ENCODE measurements around the gene BLNK. TPM values are rescaled to one million over a fixed set of nuclear protein-coding genes. Genes with fewer than 3 reads are reported as not detected.

The BLNK gene
- total RNA-seq, 1 donor from 2014 or later: 1.4 TPM

DNA sequence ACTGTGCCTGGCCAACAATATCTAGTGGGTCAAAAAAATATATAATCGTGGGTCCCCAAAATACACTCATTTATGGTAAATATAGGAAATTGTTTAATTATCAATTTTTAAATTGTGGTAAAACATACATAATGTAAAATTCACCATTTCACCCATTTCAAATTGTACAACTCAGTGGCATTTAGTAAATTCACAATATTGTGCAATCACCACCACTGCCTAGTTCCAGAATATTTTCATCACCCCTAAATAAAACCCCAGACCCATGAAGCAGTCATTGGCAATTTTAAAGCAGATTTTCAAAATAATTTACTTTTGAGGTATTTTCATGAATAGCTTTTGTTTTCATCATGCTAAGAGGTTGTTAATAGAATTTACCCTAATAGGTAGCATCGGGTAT is 10.2 kb downstream of the BLNK start:
- no peak for DNase-seq
- Histone ChIP-seq H3K27ac (replicated peaks) (no peak overlapping the region), H3K4me1 (peaks cover 11% of the 10 kb centered on the region), H3K9me3 (replicated peaks) (no peaks in the 10 kb centered on the region), H3K4me3 (no peak overlapping the region), H3K27me3 (ENCODE audit: low read depth) (peaks cover 32% of the 10 kb centered on the region), H3K36me3 (no peaks in the 10 kb centered on the region)
- TF ChIP-seq, protein P1, sequence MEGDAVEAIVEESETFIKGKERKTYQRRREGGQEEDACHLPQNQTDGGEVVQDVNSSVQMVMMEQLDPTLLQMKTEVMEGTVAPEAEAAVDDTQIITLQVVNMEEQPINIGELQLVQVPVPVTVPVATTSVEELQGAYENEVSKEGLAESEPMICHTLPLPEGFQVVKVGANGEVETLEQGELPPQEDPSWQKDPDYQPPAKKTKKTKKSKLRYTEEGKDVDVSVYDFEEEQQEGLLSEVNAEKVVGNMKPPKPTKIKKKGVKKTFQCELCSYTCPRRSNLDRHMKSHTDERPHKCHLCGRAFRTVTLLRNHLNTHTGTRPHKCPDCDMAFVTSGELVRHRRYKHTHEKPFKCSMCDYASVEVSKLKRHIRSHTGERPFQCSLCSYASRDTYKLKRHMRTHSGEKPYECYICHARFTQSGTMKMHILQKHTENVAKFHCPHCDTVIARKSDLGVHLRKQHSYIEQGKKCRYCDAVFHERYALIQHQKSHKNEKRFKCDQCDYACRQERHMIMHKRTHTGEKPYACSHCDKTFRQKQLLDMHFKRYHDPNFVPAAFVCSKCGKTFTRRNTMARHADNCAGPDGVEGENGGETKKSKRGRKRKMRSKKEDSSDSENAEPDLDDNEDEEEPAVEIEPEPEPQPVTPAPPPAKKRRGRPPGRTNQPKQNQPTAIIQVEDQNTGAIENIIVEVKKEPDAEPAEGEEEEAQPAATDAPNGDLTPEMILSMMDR (IDR thresholded peaks at IDR 0.05; ENCODE audit: borderline replicate concordance): no peak
- intact Hi-C loops (cut with micrococcal nuclease): no loop called here

DNA sequence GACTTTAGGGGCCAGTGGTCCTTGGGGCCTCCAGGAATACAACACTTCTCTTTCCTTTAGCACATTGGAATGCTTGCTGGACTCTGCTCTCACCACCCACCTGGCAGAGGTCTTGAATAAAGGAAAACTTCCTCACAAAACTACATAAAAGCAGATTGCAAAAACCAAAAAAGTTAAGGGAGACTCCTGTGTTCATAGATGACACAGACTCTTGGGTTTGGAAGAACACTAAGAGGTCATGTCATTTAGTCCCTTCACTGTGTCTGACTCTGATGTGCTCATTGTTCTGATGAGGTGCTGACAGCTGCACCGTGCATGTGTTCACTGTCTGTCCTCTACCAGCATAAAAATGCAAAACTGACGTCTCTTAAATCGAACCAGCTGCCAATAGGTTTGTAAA is 11.4 kb downstream of the BLNK start:
- DNase-seq: no peak
- TF ChIP-seq, protein P1 (IDR thresholded peaks at IDR 0.05; ENCODE audit: borderline replicate concordance): no peak
- no peak overlapping the region for H3K4me3 ChIP-seq
- intact Hi-C loops (cut with micrococcal nuclease): no loop called here
- H3K9me3 ChIP-seq (replicated peaks): no peaks in the 10 kb centered on the region
- H3K36me3 ChIP-seq: no peaks in the 10 kb centered on the region
- peaks cover 21% of the 10 kb centered on the region for H3K27me3 ChIP-seq (ENCODE audit: low read depth)
- peaks cover 11% of the 10 kb centered on the region for H3K4me1 ChIP-seq
- H3K27ac ChIP-seq (replicated peaks): no peak overlapping the region

DNA sequence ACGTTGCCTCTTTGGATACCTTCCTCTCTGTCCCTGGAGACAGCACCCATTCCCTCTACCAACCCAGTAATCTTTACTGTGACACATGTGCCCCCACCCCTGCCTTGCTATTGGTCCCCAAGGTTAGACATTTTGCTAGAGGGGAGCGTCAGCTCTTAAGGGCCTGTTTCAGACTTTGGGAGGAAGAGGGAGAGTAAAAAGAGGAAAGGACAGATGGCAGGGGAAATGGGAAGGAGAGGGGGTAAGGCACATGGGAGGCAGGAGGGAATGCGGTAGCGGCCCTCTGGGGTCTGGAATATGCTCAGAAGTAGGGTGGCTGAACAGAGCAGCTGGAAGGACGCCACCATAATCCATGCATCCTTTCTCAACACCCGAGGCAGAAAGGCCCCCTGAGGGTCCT is 12.2 kb downstream of the BLNK start:
- no peak for DNase-seq
- H3K36me3 ChIP-seq: no peaks in the 10 kb centered on the region
- no peak overlapping the region for H3K4me3 ChIP-seq
- peaks cover 11% of the 10 kb centered on the region for H3K4me1 ChIP-seq
- intact Hi-C loops (cut with micrococcal nuclease): no loop called here
- H3K27ac ChIP-seq (replicated peaks): no peak overlapping the region
- TF ChIP-seq, protein P1 (IDR thresholded peaks at IDR 0.05; ENCODE audit: borderline replicate concordance): no peak
- no peaks in the 10 kb centered on the region for H3K9me3 ChIP-seq (replicated peaks)
- H3K27me3 ChIP-seq (ENCODE audit: low read depth): peaks cover 21% of the 10 kb centered on the region

DNA sequence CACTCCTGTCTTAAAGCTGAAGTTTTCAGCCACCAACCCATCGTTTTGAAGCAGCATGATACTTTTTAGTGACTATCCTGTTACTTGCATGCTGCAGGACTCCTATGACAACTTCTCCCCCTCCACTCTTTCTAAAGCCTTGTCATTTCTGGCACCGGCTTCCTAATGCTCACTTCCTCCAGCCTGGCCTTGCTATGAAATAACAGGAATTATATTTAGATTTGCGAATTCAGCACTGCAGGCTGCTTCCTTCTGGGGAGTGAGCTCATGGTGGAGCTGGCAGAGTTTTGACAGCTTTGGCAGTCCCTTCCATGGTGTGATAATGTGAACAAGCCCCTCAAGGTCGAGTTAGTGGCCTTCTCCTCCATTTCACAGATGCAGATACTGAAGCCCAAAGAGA is 13.4 kb downstream of the BLNK start:
- no peaks in the 10 kb centered on the region for H3K36me3 ChIP-seq
- peaks cover 11% of the 10 kb centered on the region for H3K4me1 ChIP-seq
- no peak for DNase-seq
- peak overlapping the region; percentile 3 for H3K27ac ChIP-seq (replicated peaks)
- peaks cover 19% of the 10 kb centered on the region for H3K27me3 ChIP-seq (ENCODE audit: low read depth)
- intact Hi-C loops (cut with micrococcal nuclease): no loop called here
- TF ChIP-seq, protein P1 (IDR thresholded peaks at IDR 0.05; ENCODE audit: borderline replicate concordance): no peak
- H3K4me3 ChIP-seq: no peak overlapping the region
- no peaks in the 10 kb centered on the region for H3K9me3 ChIP-seq (replicated peaks)

DNA sequence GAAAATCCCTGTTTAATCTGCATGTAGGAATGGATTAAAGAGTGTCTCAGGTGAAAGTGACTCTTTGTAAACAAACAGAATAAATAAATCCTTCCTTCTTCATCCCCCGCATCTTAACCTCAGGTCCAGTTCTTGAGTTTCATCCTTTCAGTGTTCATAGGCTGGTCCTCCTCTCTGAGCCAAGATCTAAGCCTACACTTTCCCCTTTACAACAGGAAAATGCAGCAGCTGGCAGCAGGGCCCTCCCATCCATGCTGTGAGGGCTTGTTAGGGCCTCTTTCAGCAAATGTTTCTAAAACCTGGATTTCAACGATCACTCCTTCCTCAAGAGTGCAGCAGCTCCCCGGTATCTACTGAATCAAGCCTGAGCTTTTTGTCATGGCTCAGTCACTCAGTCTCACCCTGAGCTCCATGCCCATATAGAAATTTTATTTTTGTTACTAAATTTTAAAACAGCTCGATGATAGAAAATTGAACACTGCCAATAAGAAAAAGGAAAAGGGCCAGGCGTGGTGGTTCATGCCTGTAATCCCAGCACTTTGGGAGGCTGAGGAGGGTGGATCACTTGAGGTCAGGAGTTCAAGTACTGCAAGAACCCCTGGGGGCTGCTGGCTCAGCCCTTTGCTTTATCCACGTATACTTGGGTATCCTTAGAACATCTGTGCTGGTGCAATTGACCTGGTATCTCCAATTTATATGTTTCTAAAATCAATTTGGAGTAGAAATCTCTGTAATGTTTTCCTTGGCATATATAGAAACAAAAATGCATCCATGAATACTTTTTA is 15.6 kb downstream of the BLNK start:
- Histone ChIP-seq H3K4me3 (no peak overlapping the region), H3K9me3 (replicated peaks) (no peaks in the 10 kb centered on the region), H3K27ac (replicated peaks) (no peak overlapping the region), H3K36me3 (no peaks in the 10 kb centered on the region), H3K4me1 (peaks cover 11% of the 10 kb centered on the region), H3K27me3 (ENCODE audit: low read depth) (peaks cover 38% of the 10 kb centered on the region)
- intact Hi-C loops (cut with micrococcal nuclease): no loop called here
- TF ChIP-seq, protein P1 (IDR thresholded peaks at IDR 0.05; ENCODE audit: borderline replicate concordance): no peak
- DNase-seq: no peak
